Measurements from ENCODE around the gene MYO18A.

The MYO18A gene

DNA sequence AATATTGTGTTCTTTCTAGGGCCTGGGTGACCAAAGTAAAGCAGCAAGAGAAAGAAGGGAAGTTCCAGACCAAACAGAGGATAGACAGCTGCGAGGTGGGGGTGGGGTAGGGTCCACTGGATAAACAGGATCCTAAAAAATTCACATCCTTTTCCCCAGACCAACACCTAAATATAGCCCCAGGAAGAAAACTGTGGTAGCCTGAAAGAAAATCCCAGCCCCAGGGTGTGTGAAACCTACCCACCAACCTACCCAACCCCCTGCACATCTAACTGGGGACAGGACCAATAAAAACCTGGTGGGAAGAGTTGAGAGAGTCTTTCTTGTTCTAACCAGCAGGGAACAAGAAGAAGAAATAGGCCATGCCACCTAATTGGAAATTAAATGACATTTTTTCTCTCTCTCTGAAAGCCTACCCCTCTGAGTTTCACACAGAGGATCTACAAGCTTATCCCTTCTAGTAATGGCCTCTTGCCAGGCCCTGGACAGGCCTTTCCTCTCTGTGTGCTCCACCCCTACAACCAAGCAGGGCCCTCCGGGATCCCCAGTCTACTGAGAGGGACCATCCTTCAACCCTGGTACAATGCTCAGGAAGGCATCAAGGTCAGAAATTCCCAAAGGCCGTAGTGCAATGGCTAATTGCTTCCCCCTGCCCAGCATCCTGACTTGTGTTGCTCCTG lies 12.0 kb downstream of the MYO18A start:
- no CpG with 5 or more reads among the region's 3 CpGs for WGBS, 2 donors (ENCODE audit: extremely low coverage in 2 of 2, insufficient read length in 2 of 2, insufficient replicate concordance in 1 of 2)
- DNase-seq (ENCODE audit: low spot score) = no peak
- H4K91ac ChIP-seq (ENCODE audit: low read depth, low read length, poor library complexity) = no peak overlapping the region

DNA sequence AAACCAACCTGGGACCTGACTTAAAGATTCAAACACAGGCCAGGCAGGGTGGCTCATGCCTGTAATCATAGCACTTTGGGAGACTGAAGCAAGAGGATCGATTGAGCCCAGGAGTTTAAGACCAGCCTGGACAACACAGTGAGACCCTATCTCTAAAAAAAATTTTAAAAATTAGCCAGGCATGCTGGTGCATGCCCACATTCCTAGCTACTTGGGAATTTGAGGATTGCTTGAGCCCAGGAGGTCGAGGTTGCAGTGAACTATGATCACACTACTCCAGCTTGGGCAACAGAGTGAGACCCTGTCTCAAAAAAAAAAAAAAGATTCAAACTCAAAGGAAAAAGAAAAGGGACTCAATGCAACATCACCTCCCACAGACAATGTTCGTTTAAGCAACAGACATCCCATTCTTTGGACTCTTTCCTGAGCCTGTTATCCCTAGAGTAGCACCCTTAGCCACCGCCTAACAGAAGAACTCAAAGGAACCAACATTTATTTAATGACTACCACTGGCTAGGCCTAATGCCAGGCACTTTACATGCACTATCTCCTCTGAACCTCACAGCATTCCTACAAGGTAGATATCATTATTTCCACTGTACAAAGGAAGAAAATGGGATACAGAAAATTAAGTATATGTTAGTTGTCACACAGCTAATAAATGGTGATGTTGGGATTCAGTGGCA lies 12.7 kb downstream of the MYO18A start:
- H2BK12ac ChIP-seq (ENCODE audit: low read length) = no peak overlapping the region
- H4K8ac ChIP-seq (ENCODE audit: low read depth, low read length) = no peak overlapping the region
- no peak overlapping the region for H3K14ac ChIP-seq (ENCODE audit: low read length)
- no peak overlapping the region for H2AK5ac ChIP-seq (ENCODE audit: low read depth, low read length)
- no peak overlapping the region for H2BK120ac ChIP-seq (ENCODE audit: low read depth, low read length)
- no peak overlapping the region for H2BK15ac ChIP-seq (ENCODE audit: low read length)
- H2AFZ ChIP-seq (ENCODE audit: low read length) = no peak overlapping the region
- H3K18ac ChIP-seq (ENCODE audit: low read length) = no peak overlapping the region
- DNase-seq (ENCODE audit: low spot score) = no peak
- H3K4me1 ChIP-seq (ENCODE audit: control insufficient read depth in 2 of 2, insufficient read depth in 1 of 2, low read depth in 1 of 2, low read length in 2 of 2) = no peaks in the 10 kb centered on the region
- H3K79me1 ChIP-seq (ENCODE audit: low read depth, low read length) = peaks cover 2% of the 10 kb centered on the region
- H3K27me3 ChIP-seq (ENCODE audit: control insufficient read depth in 3 of 3, insufficient read depth in 3 of 3, low read depth in 1 of 3, low read length in 3 of 3) = no peaks in the 10 kb centered on the region
- WGBS, 2 donors (ENCODE audit: extremely low coverage in 2 of 2, insufficient read length in 2 of 2, insufficient replicate concordance in 1 of 2) = no CpG with 5 or more reads among the region's 4 CpGs
- no peaks in the 10 kb centered on the region for H3K9me3 ChIP-seq (replicated peaks in 1 of 2; ENCODE audit: control insufficient read depth in 2 of 2, insufficient read depth in 1 of 2, low read depth in 1 of 2, low read length in 2 of 2)
- no peak overlapping the region for H3K4me2 ChIP-seq (ENCODE audit: insufficient read depth, low read length, poor library complexity, severe bottlenecking)
- no peak overlapping the region for H4K91ac ChIP-seq (ENCODE audit: low read depth, low read length, poor library complexity)
- no peak overlapping the region for H3K27ac ChIP-seq (replicated peaks; ENCODE audit: low read length)
- H2BK5ac ChIP-seq (ENCODE audit: low read length) = no peak overlapping the region
- no peak overlapping the region for H3K4ac ChIP-seq (ENCODE audit: low read length)
- no peak overlapping the region for H3K4me3 ChIP-seq (ENCODE audit: low read length in 2 of 2)
- peaks cover 15 to 44% of the 10 kb centered on the region in 2 donors for H3K36me3 ChIP-seq (replicated peaks in 1 of 2; ENCODE audit: control insufficient read depth in 2 of 2, insufficient read depth in 2 of 2, low read length in 2 of 2)
- no peak overlapping the region for H3K9ac ChIP-seq (ENCODE audit: low read depth, low read length, poor library complexity)
- no peak overlapping the region for H3K23ac ChIP-seq (ENCODE audit: low read depth, low read length, poor library complexity)

More for the DNA sequence above, 12.0 kb downstream of the MYO18A start:
- peak overlapping the region in 1 of 2 donors; percentile 30 for H3K4me3 ChIP-seq (ENCODE audit: low read length in 2 of 2)
- H3K4me2 ChIP-seq (ENCODE audit: insufficient read depth, low read length, poor library complexity, severe bottlenecking) = no peak overlapping the region
- no peak overlapping the region for H3K18ac ChIP-seq (ENCODE audit: low read length)
- H3K23ac ChIP-seq (ENCODE audit: low read depth, low read length, poor library complexity) = no peak overlapping the region
- no peaks in the 10 kb centered on the region for H3K9me3 ChIP-seq (replicated peaks in 1 of 2; ENCODE audit: control insufficient read depth in 2 of 2, insufficient read depth in 1 of 2, low read depth in 1 of 2, low read length in 2 of 2)
- no peak overlapping the region for H2BK12ac ChIP-seq (ENCODE audit: low read length)
- H3K27me3 ChIP-seq (ENCODE audit: control insufficient read depth in 3 of 3, insufficient read depth in 3 of 3, low read depth in 1 of 3, low read length in 3 of 3) = no peaks in the 10 kb centered on the region
- H3K14ac ChIP-seq (ENCODE audit: low read length) = no peak overlapping the region
- peaks cover 14 to 38% of the 10 kb centered on the region in 2 donors for H3K36me3 ChIP-seq (replicated peaks in 1 of 2; ENCODE audit: control insufficient read depth in 2 of 2, insufficient read depth in 2 of 2, low read length in 2 of 2)
- H2BK15ac ChIP-seq (ENCODE audit: low read length) = no peak overlapping the region
- H2AK5ac ChIP-seq (ENCODE audit: low read depth, low read length) = no peak overlapping the region
- H2BK120ac ChIP-seq (ENCODE audit: low read depth, low read length) = no peak overlapping the region
- H4K8ac ChIP-seq (ENCODE audit: low read depth, low read length) = no peak overlapping the region
- peaks cover 2% of the 10 kb centered on the region for H3K79me1 ChIP-seq (ENCODE audit: low read depth, low read length)
- H2AFZ ChIP-seq (ENCODE audit: low read length) = no peak overlapping the region
- no peak overlapping the region for H2BK5ac ChIP-seq (ENCODE audit: low read length)
- H3K9ac ChIP-seq (ENCODE audit: low read depth, low read length, poor library complexity) = no peak overlapping the region
- no peak overlapping the region for H3K27ac ChIP-seq (replicated peaks; ENCODE audit: low read length)
- H3K4ac ChIP-seq (ENCODE audit: low read length) = no peak overlapping the region
- no peaks in the 10 kb centered on the region for H3K4me1 ChIP-seq (ENCODE audit: control insufficient read depth in 2 of 2, insufficient read depth in 1 of 2, low read depth in 1 of 2, low read length in 2 of 2)

DNA sequence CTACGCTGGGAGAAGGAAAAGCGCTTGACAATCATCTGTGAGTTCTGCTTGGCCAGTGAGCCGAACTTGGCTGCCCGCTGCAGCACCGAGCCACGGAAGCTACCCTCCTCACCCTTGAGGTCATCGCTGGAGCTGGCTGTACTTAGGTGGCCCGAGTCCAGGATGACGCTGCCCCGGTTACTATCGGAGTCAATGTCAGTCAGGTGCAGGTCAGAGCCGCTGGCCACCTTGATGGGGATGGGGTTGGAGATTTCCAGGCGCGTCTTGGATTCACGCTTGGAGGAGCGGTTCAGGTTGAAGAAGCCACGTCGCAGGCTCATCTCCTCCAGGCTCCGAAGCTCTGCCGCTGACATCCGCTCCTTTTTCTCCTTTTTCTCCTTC lies 13.7 kb downstream of the MYO18A start:
- Histone ChIP-seq H2BK12ac (ENCODE audit: low read length) (no peak overlapping the region), H3K27ac (replicated peaks; ENCODE audit: low read length) (no peak overlapping the region), H3K18ac (ENCODE audit: low read length) (no peak overlapping the region), H4K91ac (ENCODE audit: low read depth, low read length, poor library complexity) (no peak overlapping the region), H3K4me1 (ENCODE audit: control insufficient read depth in 2 of 2, insufficient read depth in 1 of 2, low read depth in 1 of 2, low read length in 2 of 2) (no peaks in the 10 kb centered on the region), H2BK15ac (ENCODE audit: low read length) (no peak overlapping the region), H2BK120ac (ENCODE audit: low read depth, low read length) (no peak overlapping the region), H3K14ac (ENCODE audit: low read length) (no peak overlapping the region), H3K4ac (ENCODE audit: low read length) (no peak overlapping the region), H3K27me3 (ENCODE audit: control insufficient read depth in 3 of 3, insufficient read depth in 3 of 3, low read depth in 1 of 3, low read length in 3 of 3) (no peaks in the 10 kb centered on the region), H3K79me1 (ENCODE audit: low read depth, low read length) (peaks cover 2% of the 10 kb centered on the region), H3K4me2 (ENCODE audit: insufficient read depth, low read length, poor library complexity, severe bottlenecking) (no peak overlapping the region), H3K9ac (ENCODE audit: low read depth, low read length, poor library complexity) (no peak overlapping the region), H3K9me3 (replicated peaks in 1 of 2; ENCODE audit: control insufficient read depth in 2 of 2, insufficient read depth in 1 of 2, low read depth in 1 of 2, low read length in 2 of 2) (no peaks in the 10 kb centered on the region), H2BK5ac (ENCODE audit: low read length) (no peak overlapping the region), H4K8ac (ENCODE audit: low read depth, low read length) (no peak overlapping the region), H2AFZ (ENCODE audit: low read length) (no peak overlapping the region), H3K23ac (ENCODE audit: low read depth, low read length, poor library complexity) (peak overlapping the region; percentile 14), H3K36me3 (replicated peaks in 1 of 2; ENCODE audit: control insufficient read depth in 2 of 2, insufficient read depth in 2 of 2, low read length in 2 of 2) (peaks cover 16 to 45% of the 10 kb centered on the region in 2 donors), H3K4me3 (ENCODE audit: low read length in 2 of 2) (no peak overlapping the region), H2AK5ac (ENCODE audit: low read depth, low read length) (no peak overlapping the region)
- WGBS, 2 donors (ENCODE audit: extremely low coverage in 2 of 2, insufficient read length in 2 of 2, insufficient replicate concordance in 1 of 2) = no CpG with 5 or more reads among the region's 21 CpGs
- no peak for DNase-seq (ENCODE audit: low spot score)

DNA sequence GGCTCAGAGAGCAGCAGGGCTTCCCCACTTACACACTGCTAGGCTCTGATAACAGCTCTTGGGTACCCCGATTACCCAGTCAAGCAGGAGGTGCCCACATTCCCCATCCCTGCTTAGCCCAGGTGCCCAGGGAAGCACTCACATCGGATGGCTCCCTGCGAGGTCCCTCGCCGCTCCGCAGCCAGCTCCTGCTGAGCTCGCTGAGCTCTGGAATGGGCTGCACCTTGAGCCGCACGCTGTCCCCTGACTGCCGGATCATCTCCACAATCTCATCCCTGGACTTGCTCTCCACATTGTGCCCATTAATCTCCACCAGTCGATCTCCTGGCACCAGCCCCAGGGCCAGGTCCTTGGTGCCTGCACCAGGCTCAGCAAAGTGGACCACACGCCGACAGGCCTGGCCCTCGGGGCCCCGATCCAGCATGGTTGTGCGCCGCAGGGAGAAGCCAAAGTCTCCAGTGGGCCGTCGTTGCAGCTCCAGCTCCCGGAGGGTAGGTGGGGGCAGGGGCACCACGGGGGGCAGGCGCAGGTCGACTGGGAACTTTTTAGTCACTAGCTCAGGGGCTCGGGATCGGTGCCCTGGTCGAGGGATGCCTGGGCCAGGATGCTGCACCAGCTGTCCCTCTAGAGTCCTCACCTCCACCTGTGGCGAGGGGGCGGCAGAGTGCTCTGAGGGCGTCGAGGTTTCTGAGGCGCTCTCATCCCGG lies 14.2 kb downstream of the MYO18A start:
- no peak overlapping the region for H2BK5ac ChIP-seq (ENCODE audit: low read length)
- no peak overlapping the region for H4K91ac ChIP-seq (ENCODE audit: low read depth, low read length, poor library complexity)
- no peak overlapping the region for H2AFZ ChIP-seq (ENCODE audit: low read length)
- no peak overlapping the region for H2BK12ac ChIP-seq (ENCODE audit: low read length)
- no peaks in the 10 kb centered on the region for H3K27me3 ChIP-seq (ENCODE audit: control insufficient read depth in 3 of 3, insufficient read depth in 3 of 3, low read depth in 1 of 3, low read length in 3 of 3)
- H2BK15ac ChIP-seq (ENCODE audit: low read length) = no peak overlapping the region
- DNase-seq (ENCODE audit: low spot score) = no peak
- H3K4me1 ChIP-seq (ENCODE audit: control insufficient read depth in 2 of 2, insufficient read depth in 1 of 2, low read depth in 1 of 2, low read length in 2 of 2) = no peaks in the 10 kb centered on the region
- H3K9me3 ChIP-seq (replicated peaks in 1 of 2; ENCODE audit: control insufficient read depth in 2 of 2, insufficient read depth in 1 of 2, low read depth in 1 of 2, low read length in 2 of 2) = no peaks in the 10 kb centered on the region
- H4K8ac ChIP-seq (ENCODE audit: low read depth, low read length) = no peak overlapping the region
- H3K4me2 ChIP-seq (ENCODE audit: insufficient read depth, low read length, poor library complexity, severe bottlenecking) = no peak overlapping the region
- peaks cover 16 to 45% of the 10 kb centered on the region in 2 donors for H3K36me3 ChIP-seq (replicated peaks in 1 of 2; ENCODE audit: control insufficient read depth in 2 of 2, insufficient read depth in 2 of 2, low read length in 2 of 2)
- no peak overlapping the region for H3K18ac ChIP-seq (ENCODE audit: low read length)
- H3K23ac ChIP-seq (ENCODE audit: low read depth, low read length, poor library complexity) = peak overlapping the region; percentile 14
- peaks cover 2% of the 10 kb centered on the region for H3K79me1 ChIP-seq (ENCODE audit: low read depth, low read length)
- no peak overlapping the region for H3K9ac ChIP-seq (ENCODE audit: low read depth, low read length, poor library complexity)
- no peak overlapping the region for H3K14ac ChIP-seq (ENCODE audit: low read length)
- no peak overlapping the region for H3K4me3 ChIP-seq (ENCODE audit: low read length in 2 of 2)
- WGBS, 2 donors (ENCODE audit: extremely low coverage in 2 of 2, insufficient read length in 2 of 2, insufficient replicate concordance in 1 of 2) = no CpG with 5 or more reads among the region's 32 CpGs
- no peak overlapping the region for H2AK5ac ChIP-seq (ENCODE audit: low read depth, low read length)
- no peak overlapping the region for H2BK120ac ChIP-seq (ENCODE audit: low read depth, low read length)
- no peak overlapping the region for H3K4ac ChIP-seq (ENCODE audit: low read length)
- no peak overlapping the region for H3K27ac ChIP-seq (replicated peaks; ENCODE audit: low read length)

Data from neuronal stem cell (in vitro differentiated cells).